Inflammatory macrophage treated with lipopolysaccharide for 1 hour (primary cell): ENCODE data around the gene ABHD16A.

ENCODE experiments used
- DNase-seq, 2 donors: peaks; one replicate each; pipeline ENCODE4 v3.0.0-alpha.2; 2020 to 2022

ABHD16A gene

GRCh38 chr6:31730631-31731086, 27.5 kb upstream of the ABHD16A start:
- no peak for DNase-seq

GRCh38 chr6:31729979-31730630, 27.0 kb upstream of the ABHD16A start:
- DNase-seq: peak; percentile 62 to 77

DNA sequence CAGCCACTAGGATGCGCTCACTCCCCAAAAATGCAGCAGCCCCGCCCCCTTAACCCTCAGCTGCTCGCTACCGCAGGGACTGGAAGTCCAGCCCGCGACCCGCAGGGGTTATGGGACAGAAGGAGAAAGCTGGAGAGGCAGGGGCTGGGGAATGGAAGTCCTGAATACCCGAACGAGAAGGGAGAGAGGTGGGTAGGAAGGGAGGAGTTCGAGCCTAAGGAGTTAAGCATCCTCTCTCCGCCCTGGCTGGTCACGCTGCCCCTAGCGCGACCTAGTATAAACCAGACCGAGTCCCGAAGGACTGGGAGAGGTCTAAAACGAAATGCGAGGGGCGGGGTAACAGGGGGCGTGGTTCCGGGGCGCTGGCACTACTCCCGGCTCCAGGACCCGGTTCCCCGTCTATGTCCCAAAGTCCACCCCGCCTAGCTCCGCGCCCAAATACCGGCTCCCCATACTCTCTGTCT, 26.4 kb upstream of the ABHD16A start:
- peak; percentile 83 to 89 for DNase-seq

DNA sequence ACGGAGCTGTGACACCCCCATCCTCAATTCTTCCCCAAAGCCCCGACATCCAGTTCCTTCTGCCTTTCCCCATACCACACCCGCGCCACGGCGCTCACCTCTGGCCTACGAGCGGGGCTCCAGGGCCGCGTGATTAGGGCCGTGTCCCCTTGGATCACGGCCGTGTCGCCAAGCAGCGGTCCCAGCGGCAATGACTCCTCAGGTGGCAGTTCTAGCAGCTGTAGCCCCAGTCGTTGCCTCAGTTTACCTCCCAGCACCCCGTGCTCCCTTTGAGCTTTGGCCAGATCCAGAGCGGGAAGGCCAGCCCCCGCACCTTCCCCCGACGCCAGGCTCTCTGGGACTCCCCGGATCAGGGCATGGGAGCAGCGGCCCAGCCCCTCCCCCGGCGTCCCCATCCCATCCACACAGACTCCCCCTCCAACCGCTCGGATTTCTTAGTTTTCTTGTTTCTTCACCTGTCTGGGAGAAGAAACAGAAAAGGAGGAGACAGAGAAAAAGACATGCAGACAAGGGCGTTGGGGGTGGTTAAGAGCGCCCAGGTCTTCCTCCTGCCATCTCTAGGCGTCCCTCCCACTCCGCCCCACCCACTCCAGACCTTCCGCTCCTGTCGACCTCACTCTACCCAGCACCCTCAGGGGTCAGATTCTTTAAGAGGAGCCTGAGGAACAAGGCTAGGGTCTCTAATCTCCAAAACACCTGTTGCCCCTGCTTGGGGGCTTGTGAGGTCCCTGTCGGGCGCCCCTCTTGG, 25.8 kb upstream of the ABHD16A start, which contains the start of gene DDAH2:
DDAH2 (minus strand) TSS at position 533 of the 748 bp plus-strand sequence; CDS start at position 395, 138 bp downstream.
- no peak for DNase-seq

DNA sequence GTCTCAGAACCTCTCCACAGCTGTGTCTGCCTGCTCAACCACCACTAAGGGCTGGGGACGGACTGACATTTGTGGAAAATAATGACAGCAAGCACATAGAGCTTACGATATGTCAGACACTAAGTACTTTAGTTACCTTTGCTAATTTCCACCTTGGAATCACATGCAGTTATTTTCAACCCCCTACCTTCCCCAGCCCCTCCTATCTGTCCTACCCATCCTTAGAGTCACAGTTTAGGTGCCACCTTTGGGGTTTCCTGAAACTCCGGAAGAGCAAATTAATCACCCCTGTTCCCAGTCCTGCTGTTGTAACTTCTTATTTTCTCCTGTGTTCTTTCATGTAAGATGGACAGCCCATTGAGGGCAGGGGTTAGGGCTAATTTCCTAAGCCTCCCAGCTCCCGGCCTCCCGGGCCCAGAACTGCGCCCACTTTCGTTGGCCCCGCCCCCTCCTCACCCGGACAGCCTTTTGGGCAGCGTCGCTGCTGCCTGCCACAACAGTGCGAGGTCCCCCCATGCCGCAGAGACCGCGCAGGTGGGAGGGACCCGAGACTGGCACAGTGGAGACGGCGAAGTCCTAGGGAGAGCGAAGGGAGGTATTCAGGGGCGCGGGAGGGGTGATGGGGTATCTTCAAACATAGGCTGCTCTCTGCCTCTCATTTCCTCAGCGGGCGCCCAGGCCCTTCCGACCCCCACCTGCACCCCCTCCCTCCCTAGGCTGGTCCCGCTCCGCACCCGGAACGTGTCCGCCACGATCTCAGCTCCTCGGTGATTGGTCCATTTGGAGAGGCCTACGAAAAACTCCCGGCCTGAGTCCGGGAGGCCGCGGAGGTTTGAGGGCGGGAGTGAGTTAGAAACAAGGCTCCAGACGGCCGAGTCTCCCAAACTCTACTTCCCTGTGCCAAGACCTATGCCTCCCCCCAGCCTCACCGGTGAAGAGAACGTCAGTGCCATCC, 24.9 kb upstream of the ABHD16A start:
- no peak for DNase-seq

DNA sequence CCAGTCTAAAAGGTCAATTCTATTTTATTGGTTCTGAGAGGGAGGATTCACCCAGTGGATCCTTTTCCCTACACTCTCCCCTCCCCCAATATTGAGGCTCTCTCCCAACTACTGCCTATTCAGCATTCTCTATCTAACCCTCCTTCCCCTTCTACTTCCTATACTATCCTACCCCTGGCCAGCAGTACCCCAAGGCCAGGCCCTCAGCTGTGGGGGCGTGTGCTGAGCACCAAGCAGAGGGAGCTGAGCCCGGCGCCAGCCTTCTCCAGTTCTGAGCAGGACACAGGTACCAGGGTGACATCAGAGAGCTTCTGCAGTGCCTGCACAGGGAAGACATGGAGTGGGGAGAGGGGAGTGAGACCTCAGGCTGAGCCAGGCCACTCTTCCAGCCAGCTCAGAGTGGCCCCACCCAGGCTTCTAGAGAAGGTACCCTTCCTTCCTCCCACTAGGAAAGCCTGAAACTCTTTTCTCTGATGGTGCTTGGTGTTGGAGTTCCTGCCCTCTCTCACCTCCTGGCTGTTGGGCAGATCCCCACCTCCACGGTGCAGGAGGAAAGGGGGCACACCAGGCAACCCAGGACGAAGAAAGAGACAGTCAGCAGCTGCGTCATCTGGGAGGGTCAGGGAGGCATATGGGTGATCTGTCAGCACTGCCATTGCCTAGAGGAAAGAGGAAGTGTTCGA, 24.1 kb upstream of the ABHD16A start:
- peak; percentile 78 to 85 for DNase-seq

GRCh38 chr6:31725502-31726350, 22.6 kb upstream of the ABHD16A start:
- DNase-seq: peak; percentile 84 to 96

DNA sequence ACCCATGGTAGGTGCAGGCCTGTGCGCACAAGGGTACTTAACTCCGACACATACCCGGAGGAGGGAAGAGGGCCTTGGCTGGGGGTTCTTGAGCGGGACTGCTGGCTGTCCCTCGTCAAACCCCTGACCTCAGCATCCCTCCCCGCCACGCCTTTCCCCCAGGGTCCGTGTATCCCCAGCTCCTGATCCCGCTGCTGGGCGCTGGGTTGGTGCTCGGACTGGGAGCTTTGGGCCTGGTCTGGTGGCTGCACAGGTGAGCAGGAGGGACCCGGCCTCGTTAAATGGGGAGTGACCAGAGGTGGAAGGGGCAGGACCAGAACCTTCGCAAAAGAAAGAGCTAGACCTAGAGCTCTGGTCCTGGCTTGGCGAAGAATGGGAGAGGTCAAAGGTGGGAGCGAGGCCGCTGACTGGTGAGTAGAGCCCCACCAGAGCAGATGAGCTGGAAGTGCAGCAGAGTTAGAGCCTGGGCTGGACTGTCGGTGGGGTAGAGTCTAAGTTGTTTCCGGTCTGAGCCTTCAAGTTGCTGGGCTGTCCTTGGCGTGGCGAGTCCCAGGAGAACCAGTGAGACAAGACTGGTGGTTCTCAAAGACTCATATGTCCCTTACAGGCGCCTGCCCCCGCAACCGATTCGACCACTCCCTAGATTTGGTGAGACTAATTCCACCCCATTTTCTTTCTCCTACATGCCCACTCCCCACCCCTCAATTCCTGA, 21.0 kb upstream of the ABHD16A start:
- DNase-seq: no peak

DNA sequence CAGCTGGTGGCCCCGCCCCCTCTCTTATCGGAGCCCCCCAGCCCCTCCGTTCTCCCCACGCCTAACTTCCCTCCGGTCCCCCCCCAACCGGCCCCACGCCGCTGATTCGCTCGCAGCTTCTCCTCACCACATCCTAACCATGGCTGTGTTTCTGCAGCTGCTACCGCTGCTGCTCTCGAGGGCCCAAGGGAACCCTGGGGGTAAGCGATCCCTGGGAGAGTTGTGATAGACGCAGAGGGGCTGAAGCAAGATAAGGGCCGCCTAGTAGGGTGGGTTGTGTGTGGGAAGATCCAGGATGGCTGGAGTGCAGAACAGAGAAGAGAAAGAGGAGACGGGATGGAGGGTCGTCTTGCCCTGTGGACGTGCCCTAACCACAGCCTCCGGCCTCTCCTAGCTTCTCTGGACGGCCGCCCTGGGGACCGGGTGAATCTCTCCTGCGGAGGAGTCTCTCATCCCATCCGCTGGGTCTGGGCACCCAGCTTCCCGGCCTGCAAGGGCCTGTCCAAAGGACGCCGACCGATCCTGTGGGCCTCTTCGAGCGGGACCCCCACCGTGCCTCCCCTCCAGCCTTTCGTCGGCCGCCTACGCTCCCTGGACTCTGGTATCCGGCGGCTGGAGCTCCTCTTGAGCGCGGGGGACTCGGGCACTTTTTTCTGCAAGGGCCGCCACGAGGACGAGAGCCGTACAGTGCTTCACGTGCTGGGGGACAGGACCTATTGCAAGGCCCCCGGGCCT, 20.3 kb upstream of the ABHD16A start, which contains the start of gene MPIG6B:
MPIG6B (plus strand) TSS at position 129 of the 735 bp plus-strand sequence; CDS start at position 140, 11 bp downstream.
- DNase-seq: no peak

- DNase-seq: no peak
Observed at GRCh38 chr6:31722173-31722572, 19.0 kb upstream of the ABHD16A start.

- no peak for DNase-seq
Observed at GRCh38 chr6:31721351-31722020, 18.4 kb upstream of the ABHD16A start, which contains the start of gene LY6G6C. Gene LY6G6C (minus strand): TSS chr6:31721746. CDS start chr6:31721679, 67 bp downstream.

GRCh38 chr6:31720196-31720770, 17.2 kb upstream of the ABHD16A start:
- DNase-seq: no peak

DNA sequence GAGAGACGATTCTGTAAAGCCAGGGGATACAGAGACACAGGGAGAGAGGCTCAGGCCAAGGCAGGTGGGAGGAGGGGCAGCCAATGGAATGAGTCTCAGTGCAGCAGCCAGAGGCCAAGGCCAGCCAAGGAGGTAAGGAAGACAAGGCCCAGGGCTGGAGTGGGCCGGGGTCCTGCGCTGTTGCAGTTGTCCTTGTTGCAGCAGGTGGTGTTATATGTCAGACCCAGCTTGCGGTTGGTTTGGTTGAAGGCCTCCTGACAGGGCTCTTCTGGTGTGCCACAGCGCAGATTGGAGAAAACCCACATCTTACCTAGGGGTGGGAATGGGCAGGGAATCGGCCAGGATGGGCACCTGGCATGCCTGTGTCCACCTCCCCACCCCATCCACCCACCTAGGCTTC, 15.9 kb upstream of the ABHD16A start:
- no peak for DNase-seq

DNA sequence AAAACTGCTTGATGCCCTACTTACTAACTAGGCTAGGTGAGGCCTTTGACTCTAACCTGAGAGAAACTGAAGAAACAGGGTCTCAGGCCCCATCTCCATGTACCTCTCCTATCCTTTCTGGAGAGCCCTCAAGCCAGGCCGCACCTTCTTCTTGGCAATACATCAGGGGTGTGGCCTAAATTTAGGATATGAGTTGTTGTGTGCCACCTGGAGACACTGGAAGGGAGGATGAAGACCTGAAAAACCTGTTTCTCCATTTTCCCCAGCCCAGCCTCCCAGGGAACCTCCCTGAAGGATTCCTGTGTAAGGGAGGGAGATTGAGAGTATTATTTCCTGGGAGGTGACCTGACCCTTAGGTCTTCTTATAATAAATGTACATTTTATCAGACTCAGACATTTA, 15.1 kb upstream of the ABHD16A start:
- no peak for DNase-seq

DNA sequence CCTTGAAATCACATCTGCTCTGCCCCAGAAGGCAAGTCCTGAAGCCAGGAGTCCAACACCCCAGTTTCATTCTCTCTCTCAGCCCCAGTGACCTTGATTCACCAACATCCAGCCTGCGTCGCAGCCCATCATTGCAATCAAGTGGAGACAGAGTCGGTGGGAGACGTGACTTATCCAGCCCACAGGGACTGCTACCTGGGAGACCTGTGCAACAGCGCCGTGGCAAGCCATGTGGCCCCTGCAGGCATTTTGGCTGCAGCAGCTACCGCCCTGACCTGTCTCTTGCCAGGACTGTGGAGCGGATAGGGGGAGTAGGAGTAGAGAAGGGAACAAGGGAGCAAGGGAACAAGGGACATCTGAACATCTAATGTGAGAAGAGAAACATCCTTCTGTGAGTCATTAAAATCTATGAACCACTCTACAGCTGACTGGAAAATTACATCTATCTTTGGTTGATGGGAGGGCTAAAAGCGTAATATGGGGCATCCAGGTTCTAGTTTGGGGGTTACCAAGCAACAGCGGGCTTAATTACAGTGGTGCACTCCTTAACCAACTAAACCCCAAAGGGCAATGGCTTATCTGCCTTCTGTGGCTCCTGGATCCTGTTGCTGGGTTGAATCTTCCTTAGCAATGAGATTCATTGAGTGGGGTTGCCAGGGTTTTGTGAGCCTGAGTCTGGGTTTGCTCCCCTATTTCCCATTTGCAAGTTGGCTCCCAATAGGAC, 14.5 kb upstream of the ABHD16A start:
- DNase-seq: no peak

- DNase-seq: no peak
Observed at GRCh38 chr6:31715022-31715958, 12.2 kb upstream of the ABHD16A start, which contains the start of gene LY6G6D. Gene LY6G6D (plus strand): TSS chr6:31715348. CDS start chr6:31715356, 8 bp downstream.
